HG03095 (cell line): ENCODE measurements around the gene DOCK1.

Experiments used
- ATAC-seq: cut with Tn5 transposase; IDR thresholded peaks from one replicate; pipeline ENCODE4 v1.9.1; 2021; ENCODE audit warnings: moderate library complexity; ENCODE audit not compliant: unreplicated experiment

The DOCK1 gene

DNA sequence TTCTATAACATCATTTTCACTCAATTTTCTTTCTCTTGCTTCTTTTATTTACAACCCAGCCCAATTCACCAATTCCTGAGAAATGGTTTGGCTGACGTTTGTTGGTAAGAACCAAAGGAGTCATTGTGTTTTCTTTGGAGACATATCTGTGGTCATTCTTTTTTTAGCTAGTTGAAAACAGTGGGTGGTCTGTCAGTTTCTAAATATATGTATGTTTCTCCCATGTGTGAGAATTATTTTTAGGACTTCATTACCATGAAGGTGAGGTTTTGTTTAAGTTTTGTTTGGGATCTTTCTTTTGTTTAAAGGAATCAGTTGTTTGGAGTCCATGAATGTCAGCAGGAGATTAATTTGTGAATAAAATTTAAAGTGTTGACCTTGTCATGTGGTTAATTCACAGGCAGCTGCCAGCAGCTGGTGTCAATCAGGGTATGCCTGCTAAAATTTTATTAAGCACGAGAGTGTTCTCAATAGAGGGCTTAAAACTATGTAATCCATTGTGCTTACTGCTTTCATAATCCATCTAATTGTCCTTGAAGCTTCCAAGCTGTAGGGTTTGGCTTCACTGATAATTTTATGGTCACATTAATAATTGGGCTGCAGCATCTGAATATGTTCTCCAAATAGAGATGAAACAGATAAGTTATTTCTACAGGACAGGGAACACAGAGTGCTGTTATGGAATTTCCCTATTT is 252.4 kb downstream of the DOCK1 start:
- no peak for ATAC-seq

DNA sequence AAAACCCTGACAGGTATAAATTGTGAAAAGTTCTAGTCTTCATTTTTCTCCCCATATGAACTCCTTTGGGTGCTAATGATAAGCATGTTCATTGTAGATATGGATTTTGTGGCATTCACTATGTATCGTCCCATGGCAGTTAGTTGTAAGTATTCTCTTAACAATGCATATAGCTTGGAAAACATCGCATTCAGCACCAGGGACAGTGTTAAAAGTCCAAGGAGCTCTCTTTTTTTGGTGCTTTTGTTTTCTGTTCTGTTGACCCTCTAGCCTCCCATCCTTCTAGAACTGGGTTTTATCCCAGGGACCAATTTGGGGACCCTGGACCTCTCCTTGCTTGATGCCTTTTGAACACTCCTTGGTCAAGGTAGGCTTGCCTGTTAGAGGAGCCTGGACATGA is 253.4 kb downstream of the DOCK1 start:
- no peak for ATAC-seq

DNA sequence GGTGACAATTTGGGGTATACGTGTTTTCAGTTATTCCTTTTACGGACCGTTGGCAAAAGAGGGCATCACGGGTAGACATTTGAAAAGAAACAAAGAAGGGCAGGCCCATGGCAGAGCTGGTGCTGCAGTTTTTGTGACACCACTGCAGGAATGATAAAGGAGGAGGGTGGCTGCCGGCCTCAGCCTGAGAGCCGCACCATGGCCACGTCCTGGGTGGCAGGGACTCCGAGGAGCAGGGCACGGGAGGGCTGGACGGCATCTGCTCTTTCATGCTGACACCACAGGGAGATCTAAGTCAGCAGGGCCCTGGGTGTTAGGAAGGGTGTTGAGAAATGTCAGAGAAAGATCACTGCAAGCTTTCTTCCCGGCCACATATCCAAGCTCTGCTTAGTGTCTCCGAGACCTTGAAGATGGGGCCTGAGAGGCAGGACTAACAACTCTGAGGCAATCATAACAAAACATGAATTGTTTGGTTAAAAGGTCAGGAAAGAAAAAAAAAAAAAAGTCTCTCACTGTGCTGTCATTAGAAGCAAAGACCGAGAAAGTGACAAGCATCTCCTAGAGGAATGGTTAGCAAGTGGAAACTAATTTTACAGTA is 254.5 kb downstream of the DOCK1 start:
- no peak for ATAC-seq

DNA sequence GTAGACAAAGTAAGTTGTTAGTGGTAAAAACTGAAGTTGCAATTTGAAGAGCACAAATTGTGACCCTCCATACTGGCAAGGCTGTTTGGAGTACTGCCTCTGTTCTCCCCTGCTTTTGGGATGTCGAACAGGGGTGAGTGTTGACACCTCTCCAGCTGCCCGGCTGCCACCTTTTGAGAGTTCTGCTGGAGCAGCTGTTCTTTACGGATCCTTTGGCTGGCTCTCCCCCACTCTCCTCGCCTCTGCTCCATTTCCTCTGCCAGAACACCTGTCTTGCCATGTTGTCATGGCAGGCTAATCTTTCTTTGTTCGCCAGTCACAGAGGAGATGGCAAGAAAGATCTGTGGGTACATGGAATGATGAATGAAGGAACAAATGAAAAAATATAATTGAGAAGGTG is 256.3 kb downstream of the DOCK1 start:
- no peak for ATAC-seq

DNA sequence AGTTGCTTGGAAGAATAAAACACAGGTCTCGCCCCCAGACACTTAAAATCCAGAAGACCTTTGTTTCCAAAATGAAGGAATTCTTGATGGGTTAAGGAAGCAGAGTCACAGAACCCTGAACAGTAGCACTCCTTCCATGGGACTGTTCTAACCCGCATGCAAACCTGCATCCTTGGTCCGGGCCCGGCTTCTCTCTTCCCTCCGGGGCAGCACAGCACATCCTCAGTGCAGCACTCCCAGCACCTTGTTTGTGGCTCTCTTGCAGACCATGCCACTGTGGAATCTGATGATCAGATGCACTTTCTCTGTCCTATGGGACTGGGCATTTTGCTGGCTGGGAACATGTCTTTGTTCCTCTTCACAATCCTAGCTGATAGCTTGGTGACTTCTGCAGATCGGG is 257.6 kb downstream of the DOCK1 start:
- no peak for ATAC-seq

DNA sequence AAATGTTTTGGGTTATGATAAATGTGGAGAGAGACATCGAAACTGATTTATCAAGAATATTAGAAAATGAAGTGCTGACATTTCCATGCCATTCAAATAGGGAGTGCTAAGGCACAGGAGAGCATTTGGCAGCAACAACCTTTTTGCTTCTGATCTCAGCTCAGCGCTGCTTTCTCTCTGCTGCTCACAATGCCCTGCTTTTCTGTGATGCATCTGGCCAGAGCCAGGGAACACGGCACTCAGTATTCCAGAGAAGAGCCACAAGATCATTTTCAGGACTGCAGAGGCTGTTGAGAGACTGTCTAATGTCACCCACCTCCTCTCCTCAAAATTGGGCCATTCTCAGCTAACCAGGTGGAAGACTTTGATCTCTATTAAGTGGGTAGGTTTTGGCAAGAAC is 263.0 kb downstream of the DOCK1 start:
- ATAC-seq = no peak

DNA sequence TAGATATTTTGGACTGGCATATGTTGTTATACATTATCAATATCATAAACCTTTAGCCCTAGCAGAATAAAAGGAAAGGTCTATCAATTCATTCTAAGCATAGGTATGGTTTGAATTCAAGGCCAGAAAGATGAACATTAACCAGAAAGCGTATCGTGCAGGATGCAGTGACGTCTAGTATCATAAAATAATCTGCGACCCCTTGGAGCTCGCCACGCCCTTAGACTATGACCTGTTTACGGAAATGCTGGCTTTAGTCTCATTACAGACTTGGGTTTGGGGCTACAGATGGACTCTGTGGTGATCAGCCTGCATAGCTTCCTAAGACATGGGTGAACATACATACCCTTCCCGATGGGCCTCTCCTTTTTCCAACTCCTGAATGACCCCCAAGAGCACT is 269.6 kb downstream of the DOCK1 start:
- ATAC-seq = no peak

DNA sequence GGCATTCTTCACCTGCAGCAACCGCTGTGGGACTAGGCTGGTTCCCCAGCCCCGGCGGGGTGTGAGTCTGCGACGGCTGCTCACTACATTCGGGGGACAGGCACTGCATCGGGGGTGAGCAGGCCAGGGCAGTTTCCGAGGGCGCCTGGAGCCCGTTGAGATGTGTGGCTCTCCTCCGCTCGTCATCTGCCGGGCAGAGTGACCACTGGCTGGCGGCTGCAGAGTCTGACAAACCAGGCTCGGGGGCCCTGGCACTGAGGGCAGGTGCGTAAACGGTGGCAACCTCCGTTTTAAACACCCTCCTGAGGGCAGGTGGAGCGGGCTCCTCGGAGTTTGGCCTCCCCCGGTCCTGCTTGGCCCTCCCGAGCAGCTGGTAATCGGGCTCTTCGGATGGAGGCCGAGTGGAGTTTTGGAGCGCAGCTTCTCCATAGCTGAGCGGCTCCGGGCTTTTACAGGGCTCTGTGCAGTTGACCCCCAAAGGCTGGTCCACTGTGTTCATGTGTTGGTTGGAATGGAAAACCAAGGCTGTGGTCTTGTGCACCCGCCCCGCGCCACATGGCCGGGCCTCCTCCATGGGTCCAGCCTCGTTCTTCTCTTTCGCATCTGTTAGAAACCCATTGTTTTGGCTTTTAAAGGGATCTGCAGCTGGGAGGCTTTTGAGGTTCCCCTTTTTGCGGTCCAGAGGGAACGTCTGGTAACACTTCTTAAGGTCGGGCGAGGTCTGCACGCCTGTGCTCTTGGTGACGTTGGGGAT is 270.3 kb downstream of the DOCK1 start:
- ATAC-seq = no peak

DNA sequence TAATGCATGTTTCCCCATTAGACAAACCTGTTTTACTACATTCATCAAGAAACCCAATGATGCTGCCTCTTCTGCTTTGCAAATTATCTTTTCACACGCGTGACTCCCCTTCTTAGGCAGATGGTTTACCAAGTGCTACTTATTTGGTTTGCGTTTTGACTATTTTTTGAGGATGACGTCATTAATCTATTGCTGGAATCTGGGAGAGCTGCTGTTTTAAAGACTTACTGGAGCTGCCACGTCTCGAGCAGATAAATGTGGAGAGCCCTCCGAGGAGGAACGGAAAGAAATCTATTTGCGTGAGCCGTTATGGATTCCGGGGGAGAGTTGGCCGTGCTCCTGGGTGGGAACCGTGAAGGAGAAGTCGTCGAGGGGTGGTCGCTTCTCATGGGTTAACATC is 271.4 kb downstream of the DOCK1 start:
- no peak for ATAC-seq

DNA sequence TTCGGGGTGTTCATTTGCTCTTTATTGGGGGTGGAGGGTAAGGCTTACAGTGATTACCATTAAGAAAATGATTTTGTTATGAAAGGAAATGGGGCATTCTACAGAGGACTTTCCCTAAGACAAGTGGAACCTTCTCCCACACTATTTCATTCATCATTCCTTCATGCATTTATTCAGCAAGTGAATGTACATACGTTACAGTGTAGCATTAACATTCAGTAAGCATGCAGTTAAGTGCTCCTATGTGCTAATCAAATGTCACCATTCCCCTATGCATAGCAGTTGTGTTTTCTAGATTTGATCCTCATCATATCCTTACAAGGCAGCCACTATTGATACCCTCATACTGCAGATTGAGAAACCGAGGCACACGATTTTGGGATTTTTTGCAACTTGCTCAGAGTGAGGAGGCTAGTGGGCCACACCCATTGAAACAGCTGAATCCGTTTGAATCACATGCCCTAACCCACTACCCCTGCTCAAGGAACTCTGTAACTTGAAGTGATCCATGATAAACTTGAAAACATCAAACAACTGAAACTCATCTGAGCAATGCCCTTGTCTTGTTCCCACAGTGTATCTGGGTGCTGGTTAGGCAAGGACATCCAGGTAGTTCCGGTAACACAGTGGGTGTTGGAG is 274.5 kb downstream of the DOCK1 start:
- ATAC-seq = no peak

DNA sequence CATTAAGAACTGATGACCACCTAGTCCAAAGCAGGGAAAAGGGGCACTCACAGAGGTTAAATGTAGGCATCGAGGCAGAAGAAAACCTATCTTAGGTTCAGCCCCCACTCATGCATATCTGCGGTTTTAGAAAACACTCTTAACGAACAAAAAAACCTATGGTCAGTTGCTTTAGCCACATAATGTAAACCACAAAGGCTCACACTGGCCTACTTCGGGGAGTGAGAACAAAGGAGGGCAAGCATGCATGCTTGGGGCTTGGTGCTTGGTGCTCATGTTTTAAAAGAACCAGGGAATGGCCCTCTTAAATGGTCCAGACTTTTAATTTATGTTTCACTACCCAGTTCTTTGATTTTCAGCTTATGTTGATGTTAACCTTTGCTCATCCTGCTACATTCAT is 276.9 kb downstream of the DOCK1 start:
- ATAC-seq = no peak

DNA sequence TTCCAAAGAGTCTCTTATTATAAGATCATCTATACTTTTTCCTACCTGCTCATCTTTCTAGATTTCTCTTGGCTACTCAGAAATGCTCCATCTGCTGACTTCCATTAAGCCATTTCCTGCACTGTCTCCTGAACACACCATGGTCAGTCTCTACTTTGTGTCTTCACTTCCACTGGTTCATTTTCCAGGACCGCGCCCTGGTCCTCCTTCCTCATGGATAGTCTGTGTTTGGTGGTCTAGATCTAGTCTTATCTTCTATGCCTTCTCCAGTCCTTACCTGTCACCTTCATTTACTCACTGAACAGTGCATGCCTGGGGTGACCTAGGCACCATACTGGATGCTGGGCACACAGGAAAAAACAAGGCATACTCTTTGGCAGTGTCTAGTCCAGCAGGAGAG is 279.4 kb downstream of the DOCK1 start:
- ATAC-seq = no peak

DNA sequence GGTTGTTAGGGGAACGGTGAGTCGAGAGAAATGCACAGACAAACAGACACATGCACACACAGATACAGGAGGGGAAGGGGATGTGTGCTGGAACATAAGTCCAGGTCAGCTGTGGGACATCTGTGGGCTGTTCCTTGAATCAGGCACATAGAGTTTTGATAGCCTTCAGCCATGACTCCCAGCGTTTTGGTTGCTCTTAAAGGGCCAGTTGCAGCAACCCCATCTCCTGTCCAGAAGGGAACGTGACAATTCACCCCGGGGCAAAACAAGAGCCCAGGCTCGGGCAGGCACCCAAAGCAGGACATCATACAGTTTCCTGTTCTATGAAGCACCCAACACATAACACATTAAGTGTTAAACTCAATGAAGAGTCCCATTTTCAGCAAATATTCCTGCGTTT is 281.6 kb downstream of the DOCK1 start:
- no peak for ATAC-seq

DNA sequence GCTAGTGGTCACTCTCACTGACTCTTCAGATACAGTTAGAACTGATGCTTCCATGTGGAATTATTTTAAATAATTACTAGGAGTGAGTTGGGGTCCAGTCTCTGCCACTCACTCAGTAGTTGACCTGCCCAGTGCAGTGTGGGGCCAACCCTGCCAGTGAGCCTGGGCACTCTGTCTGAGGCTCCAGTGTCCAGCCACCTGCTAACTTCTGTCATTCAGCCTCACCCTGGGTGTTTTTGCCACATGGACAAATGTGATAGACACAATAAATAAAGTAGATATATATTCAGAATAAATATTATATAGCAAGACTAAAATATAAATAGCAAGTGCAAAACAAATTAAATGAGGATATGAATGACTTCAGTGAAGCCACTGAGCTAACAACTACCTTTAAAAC is 284.0 kb downstream of the DOCK1 start:
- ATAC-seq = no peak

DNA sequence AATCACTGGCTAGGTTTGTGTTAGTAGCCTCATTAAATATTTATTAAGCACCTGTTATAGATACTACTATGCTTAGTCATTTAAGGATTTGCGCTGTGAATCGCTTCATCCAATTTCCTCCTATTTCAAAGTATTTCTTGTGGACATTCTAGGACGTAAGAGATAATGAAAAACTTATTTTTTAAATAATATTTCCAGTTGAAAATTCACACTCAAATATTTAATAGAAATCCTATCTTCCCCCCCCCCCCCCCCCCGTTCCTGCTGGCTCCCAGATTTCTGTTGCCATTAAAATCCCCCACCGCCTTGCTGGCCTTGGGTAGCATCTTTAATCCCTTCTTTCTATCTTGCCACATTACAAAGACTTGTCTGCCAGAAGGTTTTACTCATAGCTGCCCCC is 285.2 kb downstream of the DOCK1 start:
- ATAC-seq = no peak

DNA sequence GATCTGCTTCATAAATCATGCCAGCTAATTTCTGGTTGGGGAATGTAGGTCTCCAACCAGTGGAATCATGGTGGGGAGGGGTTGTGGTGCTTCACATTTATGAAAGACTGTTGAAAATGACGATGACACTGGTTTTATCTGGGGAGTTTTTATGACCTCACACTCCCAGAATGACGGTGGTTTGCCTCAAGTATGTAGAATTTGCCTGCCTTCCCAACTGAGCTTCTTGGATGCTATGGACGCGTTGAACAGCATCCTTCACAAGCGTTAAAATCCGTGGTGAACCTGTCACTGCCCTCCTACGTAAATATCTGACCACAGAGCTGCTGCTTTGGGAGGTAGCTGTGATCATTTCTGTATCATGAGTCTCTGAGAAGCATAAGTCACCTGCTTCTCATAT is 287.9 kb downstream of the DOCK1 start:
- ATAC-seq = no peak

DNA sequence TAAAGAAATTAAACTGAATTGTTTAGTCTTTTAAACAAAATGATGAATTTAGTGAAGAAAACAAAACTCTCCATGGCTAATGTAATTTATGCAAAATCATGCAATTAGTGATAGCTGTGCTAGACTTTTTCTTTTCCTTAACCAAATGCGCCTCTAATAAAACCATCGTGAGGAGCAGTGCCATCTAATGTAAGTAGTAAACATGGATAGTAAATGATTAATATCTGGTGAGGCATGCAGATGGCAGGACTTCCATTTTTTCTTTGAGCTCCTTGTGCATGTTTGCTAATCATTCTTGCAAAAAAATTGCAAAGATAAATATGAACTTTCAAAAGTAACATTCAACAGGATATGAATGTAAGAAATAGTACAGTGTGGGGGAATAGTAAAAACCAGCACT is 288.9 kb downstream of the DOCK1 start:
- no peak for ATAC-seq

DNA sequence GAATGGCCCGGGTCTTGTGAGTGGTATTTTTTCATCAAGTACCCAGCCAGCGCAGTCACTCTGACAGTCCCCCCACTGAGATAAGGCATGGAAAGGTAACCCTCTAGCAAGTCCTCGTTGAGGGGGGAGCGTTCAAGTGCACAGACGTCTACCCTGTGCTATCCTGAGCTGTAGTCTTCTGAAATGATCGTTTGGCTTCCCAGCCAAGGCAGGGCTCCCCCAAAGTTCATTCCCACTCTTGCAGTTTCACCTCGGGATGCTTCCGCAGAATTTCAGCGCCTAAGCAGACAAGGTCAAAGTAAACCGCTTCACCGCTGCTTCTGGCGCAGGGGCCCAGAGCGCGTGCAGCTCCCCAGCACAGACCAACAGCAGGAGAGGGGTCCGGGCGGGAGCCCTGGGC is 289.4 kb downstream of the DOCK1 start:
- no peak for ATAC-seq

DNA sequence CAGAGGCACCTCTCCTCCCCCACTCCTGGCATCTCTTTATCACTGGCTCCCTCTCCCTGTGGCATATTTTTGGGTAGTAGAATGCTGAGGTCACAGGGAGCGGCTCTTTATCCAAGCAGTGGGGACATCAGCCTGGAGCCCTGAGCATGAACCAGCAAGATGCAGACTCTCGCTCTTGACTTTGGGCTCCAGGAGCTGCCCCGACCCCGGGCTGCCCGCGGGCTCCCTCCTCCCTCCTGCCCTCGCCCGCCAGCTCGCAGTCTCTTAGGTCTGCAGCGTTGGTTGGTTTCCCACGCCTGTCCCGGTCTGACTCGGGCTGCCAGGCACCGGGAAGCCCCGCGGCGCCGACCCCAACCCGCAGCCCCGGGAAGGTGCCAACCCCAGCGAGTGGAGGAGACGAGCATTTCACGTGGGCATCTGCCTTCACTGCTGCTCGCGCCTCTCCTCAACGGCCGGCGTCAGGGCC is 289.8 kb downstream of the DOCK1 start:
- ATAC-seq = no peak

DNA sequence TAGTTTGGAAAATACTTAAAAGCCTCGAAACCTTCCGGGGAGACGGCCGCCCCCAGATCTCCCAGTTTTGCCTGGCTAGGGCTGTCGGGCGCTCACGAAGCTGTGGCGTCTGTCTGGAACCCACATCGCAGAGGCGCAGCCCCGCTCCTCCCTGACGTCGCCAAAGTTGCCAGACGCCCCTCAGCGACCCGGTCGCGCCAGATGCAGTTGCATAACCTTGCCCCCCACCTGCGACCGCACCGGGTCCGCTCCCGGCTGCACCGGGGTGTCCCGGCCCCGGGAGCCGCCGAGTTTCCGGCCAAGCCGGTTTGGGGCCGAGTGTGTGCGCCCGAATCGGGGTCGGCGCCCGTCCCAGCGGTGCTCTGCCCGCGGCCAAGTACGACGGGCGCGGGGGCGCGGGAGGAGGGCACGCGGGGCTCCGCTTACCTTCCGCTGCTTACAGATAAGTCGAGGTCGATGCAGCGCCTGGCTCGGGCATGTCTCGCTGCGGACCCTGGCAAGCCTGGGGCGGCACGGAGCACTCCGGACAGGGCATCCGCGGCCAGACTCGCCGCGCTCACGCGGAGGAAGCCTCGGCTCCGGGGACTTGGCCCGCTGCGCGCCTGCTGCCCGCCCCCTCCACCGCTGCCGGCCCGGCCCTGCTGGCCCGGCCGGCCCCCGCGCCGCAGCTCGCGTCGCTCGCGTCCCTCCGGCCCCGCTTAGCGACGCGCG is 290.5 kb downstream of the DOCK1 start:
- no peak for ATAC-seq
